Stimulated activated CD4-positive, alpha-beta T cell treated with anti-CD3 and anti-CD28 coated beads, Interleukin-2, amount 100 ng/mL, for 4 hours (primary cell): ENCODE results near the gene BIVM.

Experiments used
- DNase-seq: peaks from one replicate; pipeline ENCODE4 v3.0.0-alpha.2; 2020; ENCODE audit warnings: low read depth

BIVM gene

DNA sequence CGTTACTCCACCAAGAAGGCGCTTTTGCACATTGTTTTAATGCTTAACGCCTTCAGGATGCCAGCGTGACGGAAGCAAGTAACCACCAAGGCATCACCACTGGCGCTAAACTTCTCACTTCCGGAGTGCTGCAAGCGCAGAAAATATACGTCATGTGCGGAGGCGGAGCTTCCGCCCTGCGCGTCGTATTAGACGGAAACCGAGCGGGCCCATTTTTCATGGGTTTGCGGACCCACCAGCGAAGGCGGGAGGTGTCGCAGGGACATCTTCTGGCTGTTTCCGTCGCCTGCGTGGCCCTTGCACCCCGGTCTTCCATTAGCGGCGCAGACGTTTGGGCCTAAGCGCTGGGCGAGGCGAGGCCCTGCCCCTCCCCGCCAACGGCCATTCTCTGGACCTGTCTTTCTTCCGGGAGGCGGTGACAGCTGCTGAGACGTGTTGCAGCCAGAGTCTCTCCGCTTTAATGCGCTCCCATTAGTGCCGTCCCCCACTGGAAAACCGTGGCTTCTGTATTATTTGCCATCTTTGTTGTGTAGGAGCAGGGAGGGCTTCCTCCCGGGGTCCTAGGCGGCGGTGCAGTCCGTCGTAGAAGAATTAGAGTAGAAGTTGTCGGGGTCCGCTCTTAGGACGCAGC is 46.8 kb downstream of the BIVM start, which contains the start of gene ERCC5:
Gene ERCC5, plus strand, starts transcription at position 403 of the 631 bp plus-strand sequence. CDS start 235 bp downstream, outside the sequence.
- DNase-seq = peak; percentile 92

GRCh38 chr13:102846261-102847015 is 47.5 kb downstream of the BIVM start:
- peak; percentile 3 for DNase-seq

DNA sequence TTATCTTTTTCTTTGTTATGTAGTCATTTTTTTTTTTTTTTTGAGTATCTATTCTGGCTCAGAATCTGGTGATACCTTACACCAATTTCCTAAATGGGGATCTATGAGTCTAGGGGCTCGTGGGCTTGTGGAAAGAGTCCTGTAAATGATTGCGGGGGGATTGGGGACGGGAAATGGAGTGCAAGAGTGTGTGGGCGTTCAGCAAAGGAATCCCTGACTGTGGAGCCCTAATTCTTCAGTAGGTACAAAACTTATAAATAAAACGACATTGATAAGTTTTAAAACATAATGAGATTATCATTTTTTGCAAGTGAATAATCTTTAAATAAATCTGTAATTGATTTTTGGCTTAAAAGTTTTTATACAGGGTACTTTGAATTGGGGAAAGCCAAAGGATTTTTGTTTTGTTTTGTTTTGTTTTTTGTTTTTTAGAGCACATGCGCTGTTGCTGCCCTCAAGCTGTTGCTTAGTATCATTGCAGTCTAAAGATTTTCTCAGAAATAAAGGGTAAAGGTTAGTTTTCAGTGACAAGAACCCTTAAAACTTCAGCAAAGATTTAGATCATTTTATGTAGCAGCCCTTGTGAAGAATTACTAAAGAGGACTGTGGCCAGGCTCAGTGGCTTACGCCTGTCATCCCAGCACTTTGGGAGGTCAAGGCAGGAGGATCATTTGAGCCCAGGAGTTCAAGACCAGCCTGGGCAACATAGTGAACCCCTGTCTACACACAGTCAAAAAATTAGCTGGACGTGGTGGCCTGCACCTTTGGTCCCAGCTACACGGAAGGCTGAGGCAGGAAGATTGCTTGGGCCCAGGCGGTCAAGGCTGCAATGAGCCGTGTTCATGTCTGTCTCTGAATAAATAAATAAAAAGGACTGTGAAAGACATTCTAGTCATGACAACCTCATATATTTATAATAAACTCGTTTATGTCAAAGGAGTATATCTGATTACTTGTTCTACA is 48.6 kb downstream of the BIVM start:
- no peak for DNase-seq

- no peak for DNase-seq
Observed at GRCh38 chr13:102848956-102849355, 50.0 kb downstream of the BIVM start.

DNA sequence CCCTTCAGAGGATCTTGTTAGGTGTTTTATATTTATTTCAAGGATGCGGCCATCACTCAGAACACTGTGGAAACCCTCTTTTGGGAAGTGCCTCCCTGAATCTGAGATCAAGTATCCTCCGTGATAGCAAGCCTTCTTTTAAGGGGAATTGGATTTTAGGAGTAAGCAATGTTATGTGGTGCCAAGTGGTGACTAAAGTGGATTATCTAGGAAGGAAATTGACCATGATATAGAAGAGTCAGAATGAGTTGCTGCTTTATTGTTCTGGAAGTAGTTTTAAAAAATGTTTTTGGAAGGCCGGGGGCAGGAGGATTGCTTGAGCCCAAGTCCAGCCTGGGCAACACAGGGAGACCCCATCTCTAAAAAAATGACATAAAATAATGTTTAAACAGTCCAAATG is 53.6 kb downstream of the BIVM start:
- DNase-seq = no peak

DNA sequence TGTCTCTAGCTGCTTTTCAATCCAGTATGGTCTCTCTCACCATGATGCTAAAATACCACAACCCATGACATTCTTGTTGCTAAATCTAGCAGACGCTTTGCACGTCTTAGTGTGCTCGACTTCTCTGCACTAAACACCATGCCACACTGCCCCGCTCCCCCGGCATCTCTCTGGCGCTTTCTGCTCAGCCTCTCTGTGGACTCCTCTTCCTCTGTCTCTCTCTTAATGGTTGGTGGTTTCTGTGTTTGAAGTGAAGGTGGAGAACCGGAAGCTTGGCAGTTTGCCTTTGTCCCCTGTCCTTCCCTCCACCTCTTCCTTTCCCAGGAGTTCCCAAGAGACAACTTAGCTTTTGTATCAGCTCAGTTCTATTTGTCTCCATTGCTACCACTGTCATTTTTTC is 55.8 kb downstream of the BIVM start:
- DNase-seq = no peak

DNA sequence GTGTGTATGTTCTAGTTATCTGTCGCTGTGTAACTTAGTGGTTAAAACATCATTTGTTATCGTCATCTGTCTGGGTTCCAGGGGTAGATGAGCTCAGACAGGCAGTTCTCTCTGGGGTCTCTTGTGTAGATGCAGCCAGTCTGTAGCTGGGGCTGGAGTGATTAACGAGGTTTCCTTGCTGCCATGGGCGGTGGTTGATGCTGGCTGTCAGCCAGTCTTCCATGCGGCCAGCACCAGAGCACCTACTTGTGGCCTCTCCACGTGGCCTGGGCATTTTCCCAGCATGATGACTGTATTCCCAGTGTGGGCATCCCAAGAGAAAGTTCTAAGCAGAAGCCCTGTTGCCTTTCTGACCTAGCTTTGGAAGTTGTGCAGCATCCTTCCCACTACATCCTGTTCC is 57.6 kb downstream of the BIVM start:
- DNase-seq = no peak

DNA sequence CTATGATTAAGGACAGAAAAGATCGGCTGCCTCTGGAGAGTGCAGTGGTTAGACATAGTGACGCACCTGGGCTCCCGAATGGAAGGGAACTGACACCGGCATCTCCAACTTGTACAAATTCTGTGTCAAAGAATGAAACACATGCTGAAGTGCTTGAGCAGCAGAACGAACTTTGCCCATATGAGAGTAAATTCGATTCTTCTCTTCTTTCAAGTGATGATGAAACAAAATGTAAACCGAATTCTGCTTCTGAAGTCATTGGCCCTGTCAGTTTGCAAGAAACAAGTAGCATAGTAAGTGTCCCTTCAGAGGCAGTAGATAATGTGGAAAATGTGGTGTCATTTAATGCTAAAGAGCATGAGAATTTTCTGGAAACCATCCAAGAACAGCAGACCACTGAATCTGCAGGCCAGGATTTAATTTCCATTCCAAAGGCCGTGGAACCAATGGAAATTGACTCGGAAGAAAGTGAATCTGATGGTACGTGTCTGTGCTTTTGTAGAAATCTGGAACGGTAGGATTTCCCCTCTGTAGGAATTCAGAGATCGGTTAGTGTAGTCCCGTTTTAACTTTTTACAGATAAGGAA is 63.8 kb downstream of the BIVM start:
- DNase-seq = no peak

- DNase-seq = no peak
Observed at GRCh38 chr13:102863590-102863989, 64.7 kb downstream of the BIVM start.

DNA sequence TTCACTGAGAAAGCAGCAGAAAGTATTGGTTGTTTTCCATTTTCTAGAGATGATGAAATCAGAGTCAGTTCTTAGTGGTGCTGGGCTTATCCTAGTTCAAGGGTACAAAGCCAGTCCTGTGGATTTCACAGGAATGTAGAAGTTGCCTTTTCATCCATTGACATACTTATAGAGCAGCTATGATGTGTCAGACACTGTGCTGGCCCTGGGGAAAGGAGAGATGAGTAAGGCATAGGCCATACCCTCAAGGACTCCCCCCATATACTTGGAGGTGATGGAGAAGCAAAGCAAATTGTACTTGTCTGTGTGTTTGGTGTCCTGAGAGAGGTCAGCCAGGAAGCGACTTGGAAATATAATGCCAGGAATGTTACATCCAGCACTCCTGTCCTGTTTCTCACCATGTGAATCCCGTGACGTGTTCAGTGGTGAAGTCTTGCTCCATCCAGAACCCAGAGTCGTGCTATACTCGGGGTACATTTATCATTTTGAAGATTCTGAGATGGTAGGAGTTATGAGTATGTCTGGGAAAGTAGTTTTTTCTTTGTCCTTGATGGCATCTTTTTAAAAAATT is 69.5 kb downstream of the BIVM start:
- no peak for DNase-seq

DNA sequence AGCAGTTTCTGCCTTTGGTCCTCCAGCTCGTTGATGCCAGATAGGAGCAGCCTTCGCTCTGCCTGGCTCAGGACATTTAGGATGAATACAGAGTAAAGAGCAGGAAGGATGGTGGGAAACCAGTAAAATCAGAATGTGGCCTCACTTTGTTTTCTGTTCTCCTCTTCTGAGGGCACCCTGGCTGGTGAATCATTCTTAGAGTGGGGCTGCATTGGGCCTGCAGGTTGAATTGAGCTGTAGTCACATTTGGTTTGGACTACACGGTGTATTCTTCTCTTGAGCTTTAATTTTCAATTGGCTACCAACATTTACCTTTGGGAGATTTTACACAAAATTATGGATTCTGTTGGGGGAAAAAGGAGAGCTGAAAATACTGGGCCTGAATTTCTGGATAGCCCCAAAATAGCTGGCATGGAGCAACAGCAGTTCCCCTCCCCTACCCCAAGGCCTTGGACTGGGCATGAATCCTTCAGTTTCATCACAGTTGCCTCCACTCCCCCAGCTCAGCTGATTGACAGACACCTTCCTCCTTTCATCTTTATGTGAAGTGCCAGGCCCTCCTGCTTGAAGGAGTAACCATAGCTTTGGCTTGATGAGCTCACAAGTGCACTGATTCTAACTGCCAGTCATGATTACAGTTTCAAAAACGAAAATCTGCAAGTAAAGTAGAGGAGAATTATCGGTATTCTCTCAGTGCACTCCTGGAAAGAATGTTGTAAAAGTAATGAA is 71.2 kb downstream of the BIVM start:
- DNase-seq = no peak

DNA sequence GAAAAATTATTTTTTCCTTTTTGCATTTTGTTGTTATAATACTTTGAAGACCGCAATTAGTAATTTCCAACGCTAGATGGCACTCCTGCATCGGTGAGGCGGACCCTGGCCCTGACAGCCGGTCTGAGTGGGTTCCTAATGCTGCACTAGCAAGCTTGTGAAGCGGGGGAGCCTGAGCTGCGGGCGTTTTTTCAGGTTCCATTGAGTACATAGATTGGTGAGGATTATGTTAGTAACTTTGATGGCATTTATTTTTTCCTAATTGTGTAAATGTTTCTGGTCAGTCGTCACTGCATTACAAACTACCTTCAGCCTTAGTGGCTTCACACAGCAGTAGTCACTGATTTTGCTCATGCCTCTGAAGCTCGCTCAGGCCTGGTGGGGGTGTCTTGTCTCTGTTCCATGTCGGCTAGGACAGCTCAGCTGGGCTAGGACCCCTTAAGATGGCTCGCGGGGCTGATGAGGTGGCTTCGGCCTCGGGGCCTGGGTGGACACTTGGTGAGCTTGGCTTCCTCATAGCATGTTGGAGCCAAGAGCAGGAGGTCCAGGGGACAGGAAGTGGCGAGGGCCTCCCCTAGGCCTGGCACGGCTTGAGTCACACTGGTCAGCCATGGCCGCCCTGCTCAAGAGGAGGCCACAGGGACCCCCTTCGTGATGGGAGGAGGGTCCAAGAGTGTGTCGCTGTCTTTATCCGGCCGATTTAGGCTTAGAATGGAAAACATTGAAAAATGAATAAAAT is 71.9 kb downstream of the BIVM start:
- DNase-seq = peak; percentile 16

DNA sequence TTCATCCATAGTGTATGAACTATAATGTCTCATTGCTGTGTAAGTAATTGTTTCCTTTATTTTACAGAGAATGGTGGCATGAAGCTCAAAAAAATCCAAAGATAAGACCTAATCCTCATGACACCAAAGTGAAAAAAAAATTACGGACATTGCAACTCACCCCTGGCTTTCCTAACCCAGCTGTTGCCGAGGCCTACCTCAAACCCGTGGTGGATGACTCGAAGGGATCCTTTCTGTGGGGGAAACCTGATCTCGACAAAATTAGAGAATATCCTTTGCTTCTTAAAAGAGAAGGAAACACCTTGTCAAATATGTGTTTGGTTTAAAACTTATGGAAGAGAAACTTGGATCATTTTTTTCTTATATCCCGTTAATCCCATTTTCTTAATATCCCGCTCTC is 73.2 kb downstream of the BIVM start:
- DNase-seq = no peak

GRCh38 chr13:102872531-102872930 is 73.6 kb downstream of the BIVM start:
- DNase-seq = no peak

DNA sequence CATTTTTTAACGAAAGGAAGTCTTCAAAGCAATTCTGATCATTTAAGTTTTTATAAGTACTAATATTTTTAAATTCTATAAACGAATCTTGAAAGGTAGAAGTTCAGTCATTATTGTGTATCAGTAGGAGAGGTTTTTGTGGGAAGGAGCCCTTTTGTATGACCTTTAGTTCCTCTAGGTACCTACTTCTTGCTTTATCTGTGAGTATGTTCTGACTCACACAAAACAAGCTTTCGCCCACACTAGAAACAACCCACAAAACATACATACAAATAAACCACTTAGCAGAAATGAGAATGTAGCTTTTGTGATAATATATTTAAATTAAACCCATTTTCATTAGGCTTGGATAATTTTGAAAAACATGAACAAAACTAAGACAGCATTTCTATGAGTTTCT is 74.7 kb downstream of the BIVM start:
- no peak for DNase-seq

DNA sequence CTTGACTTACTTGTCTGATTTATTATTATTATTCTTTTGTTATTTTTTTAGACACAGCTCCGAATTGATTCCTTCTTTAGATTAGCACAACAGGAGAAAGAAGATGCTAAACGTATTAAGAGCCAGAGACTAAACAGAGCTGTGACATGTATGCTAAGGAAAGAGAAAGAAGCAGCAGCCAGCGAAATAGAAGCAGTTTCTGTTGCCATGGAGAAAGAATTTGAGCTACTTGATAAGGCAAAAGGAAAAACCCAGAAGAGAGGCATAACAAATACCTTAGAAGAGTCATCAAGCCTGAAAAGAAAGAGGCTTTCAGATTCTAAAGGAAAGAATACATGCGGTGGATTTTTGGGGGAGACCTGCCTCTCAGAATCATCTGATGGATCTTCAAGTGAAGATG is 76.3 kb downstream of the BIVM start:
- DNase-seq = no peak

GRCh38 chr13:102877303-102877702 is 78.4 kb downstream of the BIVM start:
- no peak for DNase-seq

- no peak for DNase-seq
Observed at GRCh38 chr13:102878481-102878880, 79.6 kb downstream of the BIVM start.

- no peak for DNase-seq
Observed at GRCh38 chr13:102879793-102880499, 81.0 kb downstream of the BIVM start.
